ENCODE measurements around the gene CSNK1G1. TPM values are rescaled to one million over a fixed set of nuclear protein-coding genes. Genes with fewer than 3 reads are reported as not detected.

The CSNK1G1 gene
- total and polyA plus RNA-seq, 2 of the 4 experiments (the other 2 are of a cell fraction): 7.4 to 29.4 TPM

GRCh38 chr15:64146520-64146884, 209.5 kb downstream of the CSNK1G1 start:
- Histone ChIP-seq H2BK120ac (ENCODE audit: low read depth, low read length) (no peak overlapping the region), H2AFZ (replicated peaks; ENCODE audit: low read length, poor library complexity) (no peak overlapping the region), H2BK20ac (ENCODE audit: low read depth, low read length) (no peak overlapping the region), H3K4ac (ENCODE audit: low read depth, low read length) (no peak overlapping the region), H2BK15ac (ENCODE audit: low read depth, low read length) (no peak overlapping the region), H3K4me1 (ENCODE audit: control insufficient read depth, insufficient read depth, low read length) (no peaks in the 10 kb centered on the region; the same call in 1 of the 2 replicates), H3K14ac (replicated peaks; ENCODE audit: low read depth, low read length) (no peak overlapping the region), H3K56ac (ENCODE audit: extremely low read depth, insufficient read depth, low read length) (no peak overlapping the region), H3K79me1 (ENCODE audit: low read depth in 1 of 2, low read length in 2 of 2) (no peaks in the 10 kb centered on the region), H3K27me3 (ENCODE audit: control insufficient read depth, insufficient read depth, low read length) (no peaks in the 10 kb centered on the region; the same call in 1 of the 2 replicates), H3K4me3 (ENCODE audit: insufficient read depth, low read depth, low read length) (no peak overlapping the region), H4K5ac (ENCODE audit: low read depth, low read length) (no peak overlapping the region), H3K9ac (ENCODE audit: low read depth, low read length) (no peak overlapping the region), H4K91ac (ENCODE audit: insufficient read depth, low read depth, low read length) (no peak overlapping the region), H2AK9ac (replicated peaks; ENCODE audit: low read depth, low read length, poor library complexity) (no peak overlapping the region), H2BK5ac (ENCODE audit: low read depth, low read length, poor library complexity, severe bottlenecking) (no peak overlapping the region), H3K18ac (ENCODE audit: low read depth, low read length) (no peak overlapping the region), H4K20me1 (ENCODE audit: insufficient read depth, low read length) (no peaks in the 10 kb centered on the region), H3K36me3 (ENCODE audit: control insufficient read depth, insufficient read depth, low read length) (peaks cover 13% of the 10 kb centered on the region), H3K23ac (ENCODE audit: low read depth, low read length) (no peak overlapping the region), H2AK5ac (ENCODE audit: low read depth, low read length) (no peak overlapping the region), H3K27ac (ENCODE audit: insufficient read depth, low read length) (no peak overlapping the region), H3K9me3 (ENCODE audit: control insufficient read depth, insufficient read depth, low read length) (no peaks in the 10 kb centered on the region), H3K4me2 (ENCODE audit: low read depth, low read length) (no peak overlapping the region), H4K8ac (ENCODE audit: low read depth in 2 of 2, low read length in 2 of 2) (no peak overlapping the region), H3K9me1 (ENCODE audit: insufficient read depth, low read length) (peaks cover 6% of the 10 kb centered on the region; the same call in 1 of the 2 replicates)
- dilution Hi-C loops (cut with HindIII; ENCODE audit: low sequenced_read_pairs, unreplicated experiment): no loop called here
- no TSS peak for BruUV-seq (replicated peaks)
- TF ChIP-seq RCOR1 (IDR thresholded peaks at IDR 0.05; ENCODE audit: insufficient replicate concordance, low read length) (no peak), CEBPB (IDR thresholded peaks at IDR 0.05; ENCODE audit: low read depth, low read length) (peak; percentile 68)
- POLR2A ChIA-PET (ENCODE audit: unreplicated experiment): no interaction called here
- intact Hi-C loops (cut with micrococcal nuclease): loop anchor here (5.0 kb wide), 1 partner anchor 34 kb away; no protein-coding TSS in a partner anchor
- CTCF ChIA-PET: no interaction called here
- no peak for DNase-seq
- in situ Hi-C loops (cut with MboI; ENCODE audit: low sequenced_read_pairs): no loop called here
- WGBS, 2 experiments (ENCODE audit: extremely low coverage in 2 of 2, insufficient read length in 1 of 2): no CpG with 5 or more reads among the region's 3 CpGs
- no peak for ATAC-seq (ENCODE audit: low read depth)
